Neural progenitor cell (in vitro differentiated cells): ENCODE measurements around the gene P2RY11.

Experiments
- EZH2 ChIP-seq: fragments of 200-600 bp; sonication (generic); IDR thresholded peaks from 2 replicates; pipeline ENCODE4 v1.6.1; 2017; ENCODE audit warnings: antibody characterized with exemption, mild to moderate bottlenecking, moderate library complexity
- EZH2phosphoT487 ChIP-seq: fragments of 200-600 bp; sonication (generic); IDR thresholded peaks from 2 replicates; pipeline ENCODE4 v1.6.1; 2017; ENCODE audit warnings: antibody characterized with exemption
- TF ChIP-seq, protein P1 (sequence below): fragments of 200-600 bp; sonication (generic); IDR thresholded peaks from 2 replicates; pipeline ENCODE4 v1.5.1; 2017; ENCODE audit warnings: antibody characterized with exemption, mild to moderate bottlenecking

DNA sequence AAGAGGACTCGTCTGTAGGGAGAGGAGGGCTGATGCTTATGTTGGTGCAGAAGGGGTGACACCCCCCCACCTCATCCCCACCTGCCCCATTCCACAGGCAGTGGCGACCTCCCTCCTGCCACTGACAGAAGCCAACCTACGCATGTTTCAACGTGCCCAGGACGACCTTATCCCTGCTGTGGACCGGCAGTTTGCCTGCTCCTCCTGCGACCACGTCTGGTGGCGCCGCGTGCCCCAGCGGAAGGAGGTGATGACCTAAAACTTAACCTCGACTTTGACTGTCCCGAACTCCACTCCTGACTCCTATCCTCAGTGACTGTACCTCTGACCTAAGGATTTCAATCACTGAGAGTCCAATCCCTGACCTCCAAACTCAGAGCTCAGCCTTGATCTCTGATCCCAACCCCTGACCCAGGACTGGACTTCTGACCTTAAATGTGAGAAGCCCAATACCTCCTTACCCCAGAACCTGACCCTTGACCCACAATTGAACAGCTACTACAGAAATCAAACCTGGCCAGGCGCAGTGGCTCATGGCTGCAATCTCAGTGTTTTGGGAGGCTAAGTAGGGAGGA lies 21.6 kb upstream of the P2RY11 start:
- TF ChIP-seq, protein P1, sequence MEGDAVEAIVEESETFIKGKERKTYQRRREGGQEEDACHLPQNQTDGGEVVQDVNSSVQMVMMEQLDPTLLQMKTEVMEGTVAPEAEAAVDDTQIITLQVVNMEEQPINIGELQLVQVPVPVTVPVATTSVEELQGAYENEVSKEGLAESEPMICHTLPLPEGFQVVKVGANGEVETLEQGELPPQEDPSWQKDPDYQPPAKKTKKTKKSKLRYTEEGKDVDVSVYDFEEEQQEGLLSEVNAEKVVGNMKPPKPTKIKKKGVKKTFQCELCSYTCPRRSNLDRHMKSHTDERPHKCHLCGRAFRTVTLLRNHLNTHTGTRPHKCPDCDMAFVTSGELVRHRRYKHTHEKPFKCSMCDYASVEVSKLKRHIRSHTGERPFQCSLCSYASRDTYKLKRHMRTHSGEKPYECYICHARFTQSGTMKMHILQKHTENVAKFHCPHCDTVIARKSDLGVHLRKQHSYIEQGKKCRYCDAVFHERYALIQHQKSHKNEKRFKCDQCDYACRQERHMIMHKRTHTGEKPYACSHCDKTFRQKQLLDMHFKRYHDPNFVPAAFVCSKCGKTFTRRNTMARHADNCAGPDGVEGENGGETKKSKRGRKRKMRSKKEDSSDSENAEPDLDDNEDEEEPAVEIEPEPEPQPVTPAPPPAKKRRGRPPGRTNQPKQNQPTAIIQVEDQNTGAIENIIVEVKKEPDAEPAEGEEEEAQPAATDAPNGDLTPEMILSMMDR, result no peak
- TF ChIP-seq EZH2 (no peak), EZH2phosphoT487 (no peak)
